Naive thymus-derived CD8-positive, alpha-beta T cell (primary cell): ENCODE data around the gene COL4A1. TPM values are rescaled to one million over a fixed set of nuclear protein-coding genes. Genes with fewer than 3 reads are reported as not detected.
"Not testable (repeated sequence)": the region's sequence is repeated elsewhere in the genome, so short reads cannot be mapped to it uniquely, and the experiment has no call there.

ENCODE experiments used
- ATAC-seq, 2 donors: fragments of 150-1000 bp; cut with Tn5 transposase in 1 of 2; sonication (Bioruptor Pico), chemical (Tn5 transposase) in 1 of 2; 1 replicate in 1 of 2; 2 replicates in 1 of 2; pipeline ENCODE4 v1.10.0; 2021; ENCODE audit warnings: mild to moderate bottlenecking in 2 of 2, moderate library complexity in 2 of 2
- POLR2A ChIA-PET: fragments of 350-600 bp; sonication (Branson Sonifier 250); formaldehyde crosslinking; loops from one replicate; lab custom pipeline; 2021; ENCODE audit warnings: antibody characterized with exemption; lab: Charles Lee
- DNase-seq, 10 donors: peaks; one replicate each; pipeline versions ENCODE4 v3.0.0 to v3.0.0-alpha.2; 2020 to 2022
- H3K27ac Mint-ChIP-seq, 10 donors: one replicate each; pipeline ENCODE4 v1.8.0; 2020 to 2022; ENCODE audit warnings: mild to moderate bottlenecking in 10 of 10, mixed read lengths in 10 of 10, moderate library complexity in 4 of 10, inconsistent platforms in 1 of 10
- H3K27me3 Mint-ChIP-seq, 5 donors: one replicate each; pipeline ENCODE4 v1.8.0; 2021 to 2022; ENCODE audit warnings: mixed read lengths in 5 of 5
- H3K36me3 Mint-ChIP-seq, 3 donors: one replicate each; pipeline ENCODE4 v1.8.0; 2020 to 2022; ENCODE audit warnings: mixed read lengths in 3 of 3, mild to moderate bottlenecking in 2 of 3, inconsistent platforms in 1 of 3
- H3K4me1 Mint-ChIP-seq, 4 donors: one replicate each; pipeline ENCODE4 v1.8.0; 2021 to 2022; ENCODE audit warnings: mixed read lengths in 4 of 4
- H3K4me3 Mint-ChIP-seq, 10 donors: one replicate each; pipeline ENCODE4 v1.8.0; 2020 to 2022; ENCODE audit warnings: mild to moderate bottlenecking in 10 of 10, mixed read lengths in 10 of 10, moderate library complexity in 6 of 10, inconsistent platforms in 1 of 10
- H3K9me3 Mint-ChIP-seq, 9 donors: one replicate each; pipeline ENCODE4 v1.8.0; 2020 to 2022; ENCODE audit warnings: mixed read lengths in 9 of 9, mild to moderate bottlenecking in 3 of 9, inconsistent platforms in 1 of 9, moderate library complexity in 1 of 9
- polyA plus RNA-seq, 3 donors: library from polyadenylated mRNA; unstranded; fragments of 300-500 nt; fragmentation: Illumina TruSeq; gene quantifications; one replicate each; pipeline ENCODE4 v1.2.3, GENCODE V29; 2021
- total RNA-seq, 8 experiments: library from RNA in 2 of 8; stranded (reverse) in 2 of 8; gene quantifications; one replicate each; pipeline ENCODE4 v1.2.3 and lab custom pipeline; 2021 to 2026

The COL4A1 gene
- total and polyA plus RNA-seq, 5 experiments from 2014 or later, result not detected

GRCh38 chr13:110115591-110115990, 191.4 kb downstream of the COL4A1 start:
- peaks cover 0 to 1% (median 0%) of the 10 kb centered on the region in 9 donors for H3K9me3 Mint-ChIP-seq
- peaks cover 12 to 56% (median 36%) of the 10 kb centered on the region in 5 donors for H3K27me3 Mint-ChIP-seq
- H3K4me1 Mint-ChIP-seq, result peaks cover 2 to 6% (median 2%) of the 10 kb centered on the region in 4 donors
- POLR2A ChIA-PET, result no interaction called here
- ATAC-seq (no peak), DNase-seq (no peak)
- no peak overlapping the region for H3K27ac Mint-ChIP-seq
- no peaks in the 10 kb centered on the region for H3K36me3 Mint-ChIP-seq
- H3K4me3 Mint-ChIP-seq, result no peak overlapping the region

- H3K27ac Mint-ChIP-seq, result no peak overlapping the region
- H3K36me3 Mint-ChIP-seq, result no peaks in the 10 kb centered on the region
- H3K27me3 Mint-ChIP-seq, result peaks cover 7 to 49% (median 34%) of the 10 kb centered on the region in 5 donors
- H3K4me1 Mint-ChIP-seq, result peaks cover 2 to 6% (median 2%) of the 10 kb centered on the region in 4 donors
- no peak overlapping the region for H3K4me3 Mint-ChIP-seq
- H3K9me3 Mint-ChIP-seq, result peaks cover 0 to 2% (median 0%) of the 10 kb centered on the region in 9 donors
- POLR2A ChIA-PET, result no interaction called here
- no peak for ATAC-seq
- DNase-seq, result no peak
Observed at GRCh38 chr13:110114316-110114715, 192.6 kb downstream of the COL4A1 start.

- ATAC-seq (no peak), DNase-seq (no peak)
- Mint-ChIP-seq H3K27me3 (peaks cover 7 to 49% (median 32%) of the 10 kb centered on the region in 5 donors), H3K4me1 (peaks cover 2 to 6% (median 3%) of the 10 kb centered on the region in 4 donors), H3K9me3 (peaks cover 0 to 2% (median 0%) of the 10 kb centered on the region in 9 donors), H3K27ac (no peak overlapping the region), H3K36me3 (no peaks in the 10 kb centered on the region), H3K4me3 (no peak overlapping the region)
- POLR2A ChIA-PET, result no interaction called here
Observed at GRCh38 chr13:110113284-110113764, 193.6 kb downstream of the COL4A1 start.

GRCh38 chr13:110112379-110112778, 194.6 kb downstream of the COL4A1 start:
- POLR2A ChIA-PET, H3K27ac Mint-ChIP-seq, H3K9me3 Mint-ChIP-seq, H3K36me3 Mint-ChIP-seq, DNase-seq, H3K4me1 Mint-ChIP-seq, H3K4me3 Mint-ChIP-seq, ATAC-seq: not testable (repeated sequence)
- peaks cover 7 to 39% (median 26%) of the 10 kb centered on the region in 5 donors for H3K27me3 Mint-ChIP-seq

GRCh38 chr13:110110783-110111182, 196.2 kb downstream of the COL4A1 start:
- H3K4me3 Mint-ChIP-seq, result no peak overlapping the region
- H3K4me1 Mint-ChIP-seq, result peaks cover 0 to 1% (median 0%) of the 10 kb centered on the region in 4 donors
- no peaks in the 10 kb centered on the region for H3K36me3 Mint-ChIP-seq
- H3K27ac Mint-ChIP-seq, result no peak overlapping the region
- H3K9me3 Mint-ChIP-seq, result peaks cover 0 to 2% (median 0%) of the 10 kb centered on the region in 9 donors
- DNase-seq, result no peak
- H3K27me3 Mint-ChIP-seq, result peaks cover 4 to 23% (median 17%) of the 10 kb centered on the region in 5 donors
- POLR2A ChIA-PET, result no interaction called here
- ATAC-seq, result no peak

- Mint-ChIP-seq H3K27ac (no peak overlapping the region), H3K27me3 (peaks cover 4 to 17% (median 13%) of the 10 kb centered on the region in 5 donors), H3K4me3 (no peak overlapping the region), H3K36me3 (no peaks in the 10 kb centered on the region), H3K4me1 (peaks cover 0 to 1% (median 0%) of the 10 kb centered on the region in 4 donors), H3K9me3 (peaks cover 0 to 2% (median 0%) of the 10 kb centered on the region in 9 donors)
- DNase-seq (no peak), ATAC-seq (no peak)
- POLR2A ChIA-PET, result no interaction called here
Observed at GRCh38 chr13:110109910-110110309, 197.0 kb downstream of the COL4A1 start.

GRCh38 chr13:110109140-110109783, 197.7 kb downstream of the COL4A1 start:
- H3K27me3 Mint-ChIP-seq, result peaks cover 0 to 12% (median 8%) of the 10 kb centered on the region in 5 donors
- ATAC-seq (no peak), DNase-seq (no peak)
- no peak overlapping the region for H3K27ac Mint-ChIP-seq
- peaks cover 0 to 1% (median 0%) of the 10 kb centered on the region in 4 donors for H3K4me1 Mint-ChIP-seq
- no peak overlapping the region for H3K4me3 Mint-ChIP-seq
- POLR2A ChIA-PET, result no interaction called here
- peaks cover 0 to 2% (median 0%) of the 10 kb centered on the region in 9 donors for H3K9me3 Mint-ChIP-seq
- no peaks in the 10 kb centered on the region for H3K36me3 Mint-ChIP-seq

- no peak overlapping the region for H3K27ac Mint-ChIP-seq
- H3K9me3 Mint-ChIP-seq, result peaks cover 0 to 2% (median 0%) of the 10 kb centered on the region in 9 donors
- ATAC-seq (no peak), DNase-seq (no peak)
- peaks cover 0 to 7% (median 1%) of the 10 kb centered on the region in 5 donors for H3K27me3 Mint-ChIP-seq
- POLR2A ChIA-PET, result no interaction called here
- H3K36me3 Mint-ChIP-seq, result no peaks in the 10 kb centered on the region
- H3K4me3 Mint-ChIP-seq, result no peak overlapping the region
- peaks cover 0 to 1% (median 0%) of the 10 kb centered on the region in 4 donors for H3K4me1 Mint-ChIP-seq
Observed at GRCh38 chr13:110108348-110109139, 198.4 kb downstream of the COL4A1 start.

GRCh38 chr13:110107568-110108347, 199.2 kb downstream of the COL4A1 start:
- Mint-ChIP-seq H3K4me3 (no peak overlapping the region), H3K36me3 (no peaks in the 10 kb centered on the region), H3K9me3 (peaks cover 0 to 7% (median 0%) of the 10 kb centered on the region in 9 donors), H3K4me1 (peaks cover 0 to 1% (median 0%) of the 10 kb centered on the region in 4 donors), H3K27ac (no peak overlapping the region), H3K27me3 (peaks cover 0 to 6% (median 0%) of the 10 kb centered on the region in 5 donors)
- POLR2A ChIA-PET, result no interaction called here
- no peak for ATAC-seq
- no peak for DNase-seq

GRCh38 chr13:110106726-110107125, 200.2 kb downstream of the COL4A1 start:
- Mint-ChIP-seq H3K4me3 (no peak overlapping the region), H3K4me1 (peaks cover 0 to 1% (median 0%) of the 10 kb centered on the region in 4 donors), H3K36me3 (no peaks in the 10 kb centered on the region), H3K9me3 (peaks cover 0 to 13% (median 0%) of the 10 kb centered on the region in 9 donors), H3K27me3 (peaks cover 0 to 4% (median 0%) of the 10 kb centered on the region in 5 donors), H3K27ac (no peak overlapping the region)
- POLR2A ChIA-PET, result no interaction called here
- ATAC-seq (no peak), DNase-seq (no peak)

GRCh38 chr13:110105136-110105535, 201.8 kb downstream of the COL4A1 start:
- DNase-seq (no peak), ATAC-seq (no peak)
- Mint-ChIP-seq H3K4me3 (no peak overlapping the region), H3K9me3 (peaks cover 0 to 22% (median 8%) of the 10 kb centered on the region in 9 donors), H3K27ac (no peak overlapping the region), H3K4me1 (peaks cover 0 to 1% (median 0%) of the 10 kb centered on the region in 4 donors), H3K36me3 (peaks cover 0 to 6% (median 0%) of the 10 kb centered on the region in 3 donors), H3K27me3 (peaks cover 0 to 9% (median 0%) of the 10 kb centered on the region in 5 donors)
- POLR2A ChIA-PET, result no interaction called here

GRCh38 chr13:110103534-110103933, 203.4 kb downstream of the COL4A1 start:
- no peak for ATAC-seq
- peaks cover 7 to 36% (median 14%) of the 10 kb centered on the region in 9 donors for H3K9me3 Mint-ChIP-seq
- peaks cover 0 to 9% (median 0%) of the 10 kb centered on the region in 5 donors for H3K27me3 Mint-ChIP-seq
- peaks cover 0 to under 1% (median 0%) of the 10 kb centered on the region in 4 donors for H3K4me1 Mint-ChIP-seq
- H3K36me3 Mint-ChIP-seq, result peaks cover 0 to 9% (median 0%) of the 10 kb centered on the region in 3 donors
- no peak overlapping the region for H3K4me3 Mint-ChIP-seq
- POLR2A ChIA-PET, result no interaction called here
- no peak overlapping the region for H3K27ac Mint-ChIP-seq
- DNase-seq, result no peak
